Pericardium fibroblast (primary cell): ENCODE measurements around the gene SHC2. TPM values are rescaled to one million over a fixed set of nuclear protein-coding genes. Genes with fewer than 3 reads are reported as not detected.

ENCODE experiments used
- total RNA-seq: library from RNA; depleted of rRNA; stranded (reverse); fragments of >200 nt; gene quantifications from 2 replicates; pipeline ENCODE4 v1.2.3, GENCODE V29; 2015

Gene SHC2
- total RNA-seq: 5.5 and 11.6 TPM in 2 replicates

GRCh38 chr19:460877-461720 is at the start of gene SHC2:
Gene SHC2 (minus strand): TSS chr19:461033. CDS start chr19:460996, 37 bp downstream.

GRCh38 chr19:507286-508203 is 46.7 kb upstream of the SHC2 start, which contains the start of gene TPGS1:
Gene TPGS1 (plus strand): TSS chr19:507497. CDS start chr19:507507, 10 bp downstream.

GRCh38 chr19:496112-496665 is 35.4 kb upstream of the SHC2 start, which contains the start of gene MADCAM1:
Gene MADCAM1 (plus strand): TSS chr19:496486. CDS start chr19:496500, 14 bp downstream.

GRCh38 chr19:408902-409515 is 51.8 kb downstream of the SHC2 start, which contains the start of gene C2CD4C:
Gene C2CD4C (minus strand): TSS chr19:409147. CDS start chr19:408361, 786 bp downstream.

Other genes starting within 250 kb of the SHC2 start
- 2.6 and 18.8 TPM in 2 replicates for gene PLPP2, start 169.6 kb downstream of the SHC2 start, total RNA-seq
- gene MIER2, start 116.2 kb downstream of the SHC2 start, total RNA-seq: 8.0 and 10.2 TPM in 2 replicates
- gene C2CD4C, start 51.9 kb downstream of the SHC2 start, total RNA-seq: 0.26 TPM in 1 of 2 replicates, not detected in the other
- gene MADCAM1, start 35.5 kb upstream of the SHC2 start, total RNA-seq: not detected in 2 replicates
- 93.8 and 99.7 TPM in 2 replicates for gene TPGS1, start 46.5 kb upstream of the SHC2 start, total RNA-seq
- 109 and 112 TPM in 2 replicates for gene CDC34, start 70.7 kb upstream of the SHC2 start, total RNA-seq
- gene GZMM, start 83.0 kb upstream of the SHC2 start, total RNA-seq: 0.23 TPM in 1 of 2 replicates, not detected in the other
- gene BSG, start 111.6 kb upstream of the SHC2 start, total RNA-seq: 809 and 860 TPM in 2 replicates
- gene HCN2, start 128.8 kb upstream of the SHC2 start, total RNA-seq: 3.9 and 4.6 TPM in 2 replicates
- gene POLRMT, start 172.5 kb upstream of the SHC2 start, total RNA-seq: 18.2 and 21.0 TPM in 2 replicates
- gene FGF22, start 178.8 kb upstream of the SHC2 start, total RNA-seq: 0.26 TPM in 1 of 2 replicates, not detected in the other
- gene RNF126, start 202.2 kb upstream of the SHC2 start, total RNA-seq: 45.9 and 58.9 TPM in 2 replicates
- 280 and 441 TPM in 2 replicates for gene FSTL3, start 215.4 kb upstream of the SHC2 start, total RNA-seq
- not detected in 2 replicates for gene PRSS57, start 234.4 kb upstream of the SHC2 start, total RNA-seq
- gene PALM, start 247.9 kb upstream of the SHC2 start, total RNA-seq: 140 and 141 TPM in 2 replicates